WTC11 (cell line): Measurements from ENCODE around the gene GRAMD1A.

ENCODE experiments used
- TCF7 ChIP-seq: sonication (generic); formaldehyde crosslinking; IDR thresholded peaks from 2 replicates; pipeline ENCODE4 v1.8.0; 2022; ENCODE audit warnings: mild to moderate bottlenecking, low read depth, missing genetic modification reagents, moderate library complexity
- TF ChIP-seq, protein P1 (sequence below): sonication (generic); formaldehyde crosslinking; IDR thresholded peaks from 2 replicates; pipeline ENCODE4 v1.8.1; 2023; ENCODE audit warnings: mild to moderate bottlenecking, missing genetic modification reagents

DNA sequence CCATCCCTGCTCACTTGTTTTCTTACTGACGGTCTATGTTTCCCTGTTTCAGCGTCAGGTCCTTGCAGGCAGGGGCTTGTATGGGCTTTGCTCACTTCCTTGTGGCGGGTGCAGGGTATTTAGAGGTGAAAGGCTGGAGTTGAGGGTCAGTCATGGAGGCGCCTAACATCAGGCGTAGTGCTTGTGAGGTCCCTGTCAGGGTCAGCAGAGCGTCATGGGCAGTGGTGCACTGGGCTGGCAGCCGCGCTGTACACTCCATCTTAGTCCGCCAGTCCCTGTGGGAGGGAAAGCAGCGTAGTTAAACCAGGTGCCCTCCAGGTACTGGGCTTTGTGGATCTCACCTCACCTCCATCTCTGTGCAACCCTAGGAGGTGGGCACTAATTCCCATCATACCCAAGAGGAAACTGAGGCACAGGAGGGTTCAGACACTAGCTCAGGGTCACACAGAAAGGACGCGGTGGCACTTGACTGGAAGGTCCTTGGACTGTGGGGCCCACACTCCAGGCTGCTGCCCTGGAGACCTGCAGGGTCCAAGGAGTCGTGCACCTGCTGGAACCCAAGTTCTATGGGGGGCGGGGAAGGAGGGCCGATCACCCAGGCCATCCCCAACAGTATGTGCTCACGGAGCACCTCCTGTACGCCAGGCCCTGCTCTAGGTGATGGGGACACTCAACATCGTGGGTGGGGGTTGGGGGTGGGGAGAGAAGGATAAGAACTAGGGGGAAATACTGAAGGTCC lies 4.6 kb downstream of the GRAMD1A start:
- TF ChIP-seq, protein P1, sequence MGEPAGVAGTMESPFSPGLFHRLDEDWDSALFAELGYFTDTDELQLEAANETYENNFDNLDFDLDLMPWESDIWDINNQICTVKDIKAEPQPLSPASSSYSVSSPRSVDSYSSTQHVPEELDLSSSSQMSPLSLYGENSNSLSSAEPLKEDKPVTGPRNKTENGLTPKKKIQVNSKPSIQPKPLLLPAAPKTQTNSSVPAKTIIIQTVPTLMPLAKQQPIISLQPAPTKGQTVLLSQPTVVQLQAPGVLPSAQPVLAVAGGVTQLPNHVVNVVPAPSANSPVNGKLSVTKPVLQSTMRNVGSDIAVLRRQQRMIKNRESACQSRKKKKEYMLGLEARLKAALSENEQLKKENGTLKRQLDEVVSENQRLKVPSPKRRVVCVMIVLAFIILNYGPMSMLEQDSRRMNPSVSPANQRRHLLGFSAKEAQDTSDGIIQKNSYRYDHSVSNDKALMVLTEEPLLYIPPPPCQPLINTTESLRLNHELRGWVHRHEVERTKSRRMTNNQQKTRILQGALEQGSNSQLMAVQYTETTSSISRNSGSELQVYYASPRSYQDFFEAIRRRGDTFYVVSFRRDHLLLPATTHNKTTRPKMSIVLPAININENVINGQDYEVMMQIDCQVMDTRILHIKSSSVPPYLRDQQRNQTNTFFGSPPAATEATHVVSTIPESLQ (CRISPR knock-in tag), result no peak
- TF ChIP-seq TCF7, result no peak
